MM.1S (cell line): ENCODE results near the gene HAUS5.

Experiments used
- DNase-seq: peaks from one replicate; pipeline ENCODE4 v3.0.0-alpha.2; 2015
- H2AFZ ChIP-seq: fragments of 300-600 bp; sonication (generic); 2 replicates; pipeline ENCODE4 v1.6.0; 2016; ENCODE audit warnings: antibody characterized with exemption, low read length
- H3F3A ChIP-seq: fragments of 300-600 bp; sonication (generic); 2 replicates; pipeline ENCODE4 v1.6.1; 2016; ENCODE audit warnings: mild to moderate bottlenecking, antibody characterized with exemption, low read length, moderate library complexity, mixed read lengths; ENCODE audit not compliant: insufficient read depth
- H3K27ac ChIP-seq: fragments of 300-600 bp; sonication (generic); 2 replicates; pipeline ENCODE4 v1.5.1; 2016; ENCODE audit warnings: mild to moderate bottlenecking, low read length
- H3K27me3 ChIP-seq: fragments of 300-600 bp; sonication (generic); replicated peaks from 2 replicates; pipeline ENCODE4 v1.6.0; 2016; ENCODE audit warnings: low read length; ENCODE audit not compliant: insufficient read depth
- H3K36me3 ChIP-seq: fragments of 300-600 bp; sonication (generic); replicated peaks from 2 replicates; pipeline ENCODE4 v1.6.1; 2016; ENCODE audit warnings: mild to moderate bottlenecking, low read length, mixed read lengths; ENCODE audit not compliant: insufficient read depth
- H3K4me1 ChIP-seq: fragments of 300-600 bp; sonication (generic); 2 replicates; pipeline ENCODE4 v1.6.1; 2016; ENCODE audit warnings: low read length, mixed read lengths
- H3K4me2 ChIP-seq: fragments of 300-600 bp; sonication (generic); 2 replicates; pipeline ENCODE4 v1.6.0; 2016; ENCODE audit warnings: low read depth, low read length
- H3K4me3 ChIP-seq: fragments of 300-600 bp; sonication (generic); 2 replicates; pipeline ENCODE4 v1.5.1; 2016; ENCODE audit warnings: low read length, mixed read lengths
- H3K79me2 ChIP-seq: fragments of 300-600 bp; sonication (generic); 2 replicates; pipeline ENCODE4 v1.6.1; 2016; ENCODE audit warnings: mixed run types, low read length, mixed read lengths
- H3K9ac ChIP-seq: fragments of 300-600 bp; sonication (generic); 2 replicates; pipeline ENCODE4 v1.6.1; 2016; ENCODE audit warnings: low read length, mixed read lengths
- H3K9me2 ChIP-seq: fragments of 300-600 bp; sonication (generic); replicated peaks from 2 replicates; pipeline ENCODE4 v1.6.1; 2016; ENCODE audit warnings: mild to moderate bottlenecking, low read length, mixed read lengths; ENCODE audit not compliant: insufficient read depth
- H3K9me3 ChIP-seq: fragments of 300-600 bp; sonication (generic); replicated peaks from 2 replicates; pipeline ENCODE4 v1.6.1; 2016; ENCODE audit warnings: mild to moderate bottlenecking, low read length, mixed read lengths; ENCODE audit not compliant: insufficient read depth
- H4K20me1 ChIP-seq: fragments of 300-600 bp; sonication (generic); 2 replicates; pipeline ENCODE4 v1.6.1; 2016; ENCODE audit warnings: mild to moderate bottlenecking, low read length, moderate library complexity, mixed read lengths; ENCODE audit not compliant: insufficient read depth
- CTCF ChIP-seq: fragments of 300-600 bp; sonication (generic); IDR thresholded peaks from 2 replicates; pipeline ENCODE4 v1.5.1; 2016; ENCODE audit warnings: antibody characterized with exemption, low read length, mixed read lengths
- EZH2 ChIP-seq: fragments of 300-600 bp; sonication (generic); optimal IDR thresholded peaks from 2 replicates; pipeline ENCODE3; 2017; ENCODE audit warnings: low read depth, mild to moderate bottlenecking, antibody characterized with exemption, low read length, mixed read lengths
- EZH2phosphoT487 ChIP-seq: fragments of 300-600 bp; sonication (generic); IDR thresholded peaks from 2 replicates; pipeline ENCODE4 v1.6.1; 2018; ENCODE audit warnings: antibody characterized with exemption, low read length

The HAUS5 gene

DNA sequence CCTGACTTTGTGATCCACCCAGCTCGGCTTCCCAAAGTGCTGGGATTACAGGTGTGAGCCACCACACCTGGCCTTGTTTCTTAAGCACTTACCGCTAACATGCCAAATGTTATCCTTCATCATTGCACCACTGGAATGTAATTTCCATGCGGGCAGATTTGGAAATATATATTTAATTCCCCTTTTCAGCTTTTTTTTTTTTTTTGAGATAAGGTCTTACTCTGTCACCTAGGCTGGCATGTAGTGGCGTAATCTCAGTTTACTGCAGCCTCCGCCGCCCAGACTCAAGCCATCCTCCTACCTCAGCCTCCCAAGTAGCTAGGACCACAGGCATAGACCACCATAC is 49.4 kb downstream of the HAUS5 start:
- H3K4me1 ChIP-seq = no peaks in the 10 kb centered on the region
- no peak overlapping the region for H3K4me3 ChIP-seq
- no peaks in the 10 kb centered on the region for H3K79me2 ChIP-seq
- H2AFZ ChIP-seq = no peak overlapping the region
- H3K9ac ChIP-seq = no peak overlapping the region
- H4K20me1 ChIP-seq = no peaks in the 10 kb centered on the region
- TF ChIP-seq EZH2 (no peak), EZH2phosphoT487 (no peak), CTCF (no peak)
- no peaks in the 10 kb centered on the region for H3K27me3 ChIP-seq
- 0 out of 2 replicates have a peak, but pooled peaks cover 7% of the 10 kb centered on the region for H3K36me3 ChIP-seq
- H3K4me2 ChIP-seq = no peak overlapping the region
- no peaks in the 10 kb centered on the region for H3K9me2 ChIP-seq
- no peak for DNase-seq
- no peaks in the 10 kb centered on the region for H3F3A ChIP-seq
- H3K9me3 ChIP-seq = no peaks in the 10 kb centered on the region
- H3K27ac ChIP-seq = no peak overlapping the region

DNA sequence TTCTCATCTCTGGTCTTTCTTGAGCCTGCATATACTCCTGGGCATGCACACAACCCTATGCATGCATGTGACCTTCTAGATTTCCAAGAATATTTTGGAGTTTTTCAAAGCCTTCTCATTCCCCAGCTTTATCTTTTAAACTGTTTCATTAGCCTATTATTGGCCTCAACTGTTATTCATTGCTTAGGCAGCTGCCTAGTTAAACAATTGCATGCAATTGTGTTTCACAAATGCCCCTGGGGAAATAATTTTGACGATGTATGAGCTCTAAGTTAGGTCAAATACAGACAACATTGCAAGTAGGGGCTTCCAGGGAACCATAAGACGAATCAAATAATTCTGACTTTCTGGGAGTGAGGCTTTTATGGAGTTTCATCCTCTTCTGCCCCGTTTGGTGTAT is 51.4 kb downstream of the HAUS5 start:
- H3K27ac ChIP-seq = no peak overlapping the region
- no peak overlapping the region for H3K9ac ChIP-seq
- H3K36me3 ChIP-seq = no peaks in the 10 kb centered on the region
- no peaks in the 10 kb centered on the region for H3K4me1 ChIP-seq
- H3K79me2 ChIP-seq = no peaks in the 10 kb centered on the region
- no peak overlapping the region for H3K4me3 ChIP-seq
- H2AFZ ChIP-seq = no peak overlapping the region
- TF ChIP-seq EZH2phosphoT487 (no peak), CTCF (no peak), EZH2 (no peak)
- H4K20me1 ChIP-seq = no peaks in the 10 kb centered on the region
- H3K4me2 ChIP-seq = no peak overlapping the region
- peaks cover 10% of the 10 kb centered on the region for H3K27me3 ChIP-seq
- H3K9me2 ChIP-seq = no peaks in the 10 kb centered on the region
- DNase-seq = no peak
- H3K9me3 ChIP-seq = no peaks in the 10 kb centered on the region
- H3F3A ChIP-seq = no peaks in the 10 kb centered on the region

DNA sequence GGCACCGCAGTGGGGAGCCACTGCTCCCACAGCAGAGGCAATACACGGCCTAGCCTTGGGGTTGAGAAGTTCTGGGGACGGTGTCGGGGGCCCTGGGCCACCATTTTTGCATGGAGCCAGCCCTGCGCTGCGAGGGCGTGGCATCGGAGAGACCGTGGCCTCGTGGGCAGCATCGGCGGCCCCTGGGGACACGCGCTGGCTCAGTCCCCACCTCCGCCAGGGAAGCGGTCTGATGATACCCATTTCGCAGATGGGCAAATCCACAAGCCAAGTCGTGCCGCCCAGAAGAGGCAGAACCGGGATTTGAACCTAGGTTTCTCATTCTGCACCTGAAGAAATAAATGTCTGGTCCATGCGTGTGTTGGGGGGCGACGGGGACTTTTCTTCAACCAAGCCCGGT is 52.6 kb downstream of the HAUS5 start:
- no peak overlapping the region for H3K27ac ChIP-seq
- no peaks in the 10 kb centered on the region for H4K20me1 ChIP-seq
- no peak overlapping the region for H3K4me3 ChIP-seq
- no peaks in the 10 kb centered on the region for H3K79me2 ChIP-seq
- H3K36me3 ChIP-seq = no peaks in the 10 kb centered on the region
- H3K27me3 ChIP-seq = peaks cover 21% of the 10 kb centered on the region
- H3F3A ChIP-seq = no peaks in the 10 kb centered on the region
- no peak for DNase-seq
- no peaks in the 10 kb centered on the region for H3K9me3 ChIP-seq
- no peak overlapping the region for H3K4me2 ChIP-seq
- H2AFZ ChIP-seq = no peak overlapping the region
- H3K9me2 ChIP-seq = no peaks in the 10 kb centered on the region
- H3K9ac ChIP-seq = no peak overlapping the region
- TF ChIP-seq CTCF = no peak
- no peak for TF ChIP-seq EZH2phosphoT487
- no peak for TF ChIP-seq EZH2
- H3K4me1 ChIP-seq = no peaks in the 10 kb centered on the region
